Fibroblast of the conjunctiva (primary cell): ENCODE measurements around the gene TAL1.
"Not testable (repeated sequence)": the region's sequence is repeated elsewhere in the genome, so short reads cannot be mapped to it uniquely, and the experiment has no call there.

Experiments used
- DNase-seq: peaks from one replicate; pipeline ENCODE4 v3.0.0-alpha.2; 2010; ENCODE audit warnings: low read depth

TAL1 gene

DNA sequence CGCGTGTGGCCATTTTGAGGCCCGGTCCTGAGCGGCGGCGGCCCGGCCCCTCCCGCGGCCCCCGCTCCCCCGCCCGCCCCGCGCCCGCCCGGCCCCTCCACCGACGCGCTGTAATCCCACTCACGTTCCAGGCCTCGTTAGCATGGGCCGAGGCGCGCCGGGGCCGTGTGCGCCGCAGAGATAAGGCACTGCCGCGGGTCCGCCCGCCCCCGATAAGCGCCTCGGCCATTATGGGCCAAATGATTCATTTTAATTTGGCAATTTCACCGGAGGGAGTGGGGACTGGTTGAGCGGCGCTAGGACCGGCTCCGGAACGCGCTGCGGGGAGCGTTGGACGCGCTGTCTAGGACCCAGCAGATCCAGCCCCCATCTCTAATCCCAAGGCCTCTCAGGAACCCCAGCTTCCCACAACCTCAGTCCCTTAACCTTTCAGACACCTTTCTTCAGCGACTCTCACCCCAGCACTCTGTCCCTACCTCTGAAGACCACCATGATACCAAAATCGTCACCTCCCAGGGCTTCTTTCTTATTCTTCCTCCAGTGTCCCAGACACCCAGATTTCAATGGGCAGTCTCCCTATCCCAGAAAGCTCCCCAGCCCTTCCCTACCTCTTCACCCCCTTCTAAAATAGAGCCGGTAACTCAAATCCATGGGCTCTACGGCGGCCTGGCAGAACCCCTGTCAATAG is at the start of gene TAL1:
TAL1 (minus strand) TSS at position 39 of the 688 bp plus-strand sequence. CDS start 6,337 bp downstream, outside the sequence.
- no peak for DNase-seq

DNA sequence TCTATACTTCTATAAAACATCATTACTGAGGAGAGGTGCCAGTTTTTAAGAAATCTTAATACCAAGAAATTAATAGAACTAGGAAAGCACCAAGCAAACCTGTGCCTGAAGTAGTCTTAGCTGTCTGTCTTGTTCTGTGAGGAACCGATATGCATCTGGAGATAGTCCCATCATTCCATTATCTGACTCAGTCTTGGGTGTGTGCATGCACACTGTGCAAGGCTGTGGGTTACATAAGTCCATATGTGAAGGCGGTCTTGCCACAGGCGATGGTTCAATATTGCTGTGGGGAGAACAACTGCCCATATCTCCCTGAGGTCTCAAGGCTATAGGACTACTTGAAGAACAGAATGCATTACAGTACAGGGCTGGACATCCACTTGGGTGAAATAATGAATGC is 48.1 kb upstream of the TAL1 start:
- no peak for DNase-seq

DNA sequence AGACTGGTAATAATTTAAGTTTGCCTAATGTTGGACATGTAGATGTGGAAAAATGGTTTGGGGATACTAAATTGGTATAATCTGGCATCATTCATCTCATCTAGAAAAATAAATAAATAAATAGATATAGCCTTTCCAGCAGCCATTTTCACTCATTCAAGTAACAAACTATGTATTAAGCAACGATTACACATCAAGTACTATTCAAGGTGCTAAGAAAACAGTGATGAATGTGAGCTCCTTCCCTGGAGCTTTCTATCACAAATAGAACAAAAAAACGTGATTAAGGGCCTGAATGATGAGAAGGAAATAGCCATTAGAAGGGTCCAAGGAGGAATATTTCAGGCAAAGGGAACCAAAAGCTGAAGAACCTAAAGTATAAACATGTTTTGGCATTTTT is 44.8 kb upstream of the TAL1 start:
- DNase-seq = no peak

DNA sequence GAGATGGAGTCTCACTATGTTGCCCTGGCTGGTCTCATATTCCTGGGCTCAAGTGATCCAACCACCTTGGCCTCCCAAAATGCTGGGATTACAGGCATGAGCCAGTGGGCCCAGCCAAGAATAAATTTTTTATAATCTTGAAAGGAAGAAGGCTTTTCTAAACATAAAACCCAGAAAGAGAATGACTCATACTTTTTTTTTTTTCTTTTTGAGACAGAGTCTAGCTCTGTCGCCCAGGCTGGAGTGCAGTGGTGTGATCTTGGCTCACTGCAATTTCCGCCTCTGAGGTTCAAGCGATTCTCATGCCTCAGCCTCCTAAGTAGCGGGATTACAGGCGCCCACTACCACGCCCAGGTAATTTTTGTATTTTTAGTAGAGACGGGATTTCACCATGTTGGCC is 43.8 kb upstream of the TAL1 start:
- DNase-seq = not testable (repeated sequence)

DNA sequence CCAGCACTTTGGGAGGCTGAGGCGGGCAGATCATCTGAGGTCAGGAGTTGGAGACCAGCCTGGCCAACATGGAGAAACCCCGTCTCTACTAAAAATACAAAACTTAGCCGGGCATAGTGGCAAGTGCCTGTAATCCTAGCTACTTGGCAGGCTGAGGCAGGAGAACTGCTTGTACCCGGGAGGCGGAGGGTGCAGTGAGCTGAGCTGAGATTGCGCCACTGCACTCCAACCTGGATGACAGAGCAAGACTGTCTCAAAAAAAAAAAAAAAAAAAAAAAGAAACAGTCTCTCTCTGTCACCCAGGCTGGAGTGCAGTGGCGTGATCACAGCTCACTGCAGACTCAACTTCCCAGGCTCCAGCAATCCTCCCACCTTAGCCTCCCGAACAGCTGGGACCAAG is 33.5 kb upstream of the TAL1 start:
- DNase-seq = not testable (repeated sequence)

DNA sequence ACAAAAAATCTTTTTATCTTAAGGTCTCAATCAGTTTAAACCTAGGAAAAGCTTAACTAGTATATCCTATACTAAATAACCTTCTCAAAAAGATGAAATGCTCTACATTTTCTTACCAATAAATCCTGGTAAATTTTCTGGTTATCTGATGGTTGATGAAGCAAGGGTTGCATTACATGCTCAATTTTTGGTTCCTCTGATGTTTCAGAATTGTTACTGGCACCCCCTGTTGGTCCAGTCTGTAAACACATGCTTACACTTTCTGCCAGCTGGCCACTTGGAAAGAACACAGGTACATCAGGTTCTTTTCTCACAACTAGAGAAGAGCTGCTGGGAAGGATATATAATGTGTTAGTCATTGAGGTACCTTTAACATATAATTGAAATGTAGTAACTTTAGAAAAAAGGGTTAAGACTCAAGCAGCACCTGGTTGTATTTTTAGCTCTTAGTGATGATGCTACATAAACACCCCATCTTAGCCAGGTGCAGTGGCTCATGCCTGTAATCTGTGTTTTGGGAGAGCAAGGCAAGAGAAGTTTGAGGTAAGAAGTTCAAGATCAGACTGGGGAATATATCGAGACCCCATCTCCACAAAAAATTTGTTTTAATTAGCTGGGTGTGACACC is 30.9 kb upstream of the TAL1 start:
- DNase-seq = peak; percentile 14

DNA sequence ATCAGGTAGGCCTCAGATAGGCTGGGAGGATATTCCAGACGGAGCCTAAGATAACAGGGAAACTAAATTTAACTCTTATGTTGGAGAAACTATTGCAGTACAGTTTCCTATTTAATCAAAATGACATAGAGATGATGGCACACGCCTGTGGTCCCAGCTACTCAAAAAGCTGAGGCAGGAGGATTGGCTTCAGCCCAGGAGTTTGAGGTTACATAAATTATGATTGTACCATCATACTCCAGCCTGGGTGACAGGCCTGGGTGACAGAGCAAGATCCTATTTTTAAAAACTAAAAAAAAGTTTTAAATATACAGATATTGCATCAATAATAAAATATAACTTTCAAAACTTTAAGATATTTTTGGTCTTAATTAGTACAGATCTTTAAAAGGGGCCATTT is 25.2 kb upstream of the TAL1 start:
- no peak for DNase-seq

DNA sequence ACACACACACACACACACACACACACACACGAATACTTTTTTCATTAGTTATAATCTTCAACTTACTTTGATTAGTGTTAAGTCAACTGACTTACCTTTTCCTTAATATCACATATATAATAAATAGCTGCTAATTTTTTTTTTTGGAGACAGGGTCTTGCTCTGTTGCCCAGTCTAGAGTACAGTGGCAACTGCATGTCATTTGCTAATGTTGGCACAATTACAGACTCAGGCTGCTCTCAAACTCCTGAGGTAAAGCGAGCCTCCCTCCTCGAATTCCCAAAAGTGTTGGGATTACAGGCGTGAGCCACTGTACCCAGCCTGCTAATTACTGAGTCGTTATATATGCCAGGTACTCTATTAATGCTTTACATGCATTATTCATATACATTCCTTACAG is 20.8 kb upstream of the TAL1 start:
- DNase-seq = no peak

DNA sequence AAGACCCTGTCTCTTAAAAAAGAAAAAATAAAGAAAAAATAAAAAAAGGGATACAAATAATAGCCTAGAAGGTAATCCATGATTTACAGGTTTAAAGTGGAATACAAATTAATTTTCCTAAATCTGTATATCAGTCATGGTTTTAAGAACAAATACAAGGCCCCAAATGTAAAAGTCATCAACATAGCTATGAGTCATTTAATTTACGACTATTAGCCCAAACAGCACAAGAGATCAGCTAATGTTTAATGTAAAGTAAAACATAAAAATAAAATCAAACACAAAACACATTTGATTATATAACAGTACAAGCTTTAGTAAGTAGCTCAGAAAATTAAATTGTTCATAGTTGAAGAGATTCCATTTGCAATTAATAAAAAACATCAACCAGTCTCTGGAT is 20.3 kb upstream of the TAL1 start:
- no peak for DNase-seq

DNA sequence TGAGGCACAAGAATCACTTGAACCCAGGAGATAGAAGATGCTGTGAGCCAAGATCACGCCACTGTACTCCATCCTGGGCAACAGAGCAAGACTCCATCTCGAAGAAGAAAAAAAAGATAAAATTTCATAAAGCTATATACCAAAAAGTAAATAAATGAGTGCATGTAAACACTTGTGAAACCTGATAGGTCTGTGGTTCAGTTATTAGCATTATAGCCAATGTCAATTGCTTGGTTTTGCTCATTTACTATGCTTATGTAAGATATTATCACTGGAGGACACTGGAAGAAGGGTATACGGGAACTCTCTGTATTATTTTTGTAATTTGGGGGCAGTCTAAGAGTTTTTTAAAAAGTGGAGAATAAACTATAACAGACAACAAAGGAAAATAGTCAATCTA is 17.7 kb upstream of the TAL1 start:
- DNase-seq = no peak

DNA sequence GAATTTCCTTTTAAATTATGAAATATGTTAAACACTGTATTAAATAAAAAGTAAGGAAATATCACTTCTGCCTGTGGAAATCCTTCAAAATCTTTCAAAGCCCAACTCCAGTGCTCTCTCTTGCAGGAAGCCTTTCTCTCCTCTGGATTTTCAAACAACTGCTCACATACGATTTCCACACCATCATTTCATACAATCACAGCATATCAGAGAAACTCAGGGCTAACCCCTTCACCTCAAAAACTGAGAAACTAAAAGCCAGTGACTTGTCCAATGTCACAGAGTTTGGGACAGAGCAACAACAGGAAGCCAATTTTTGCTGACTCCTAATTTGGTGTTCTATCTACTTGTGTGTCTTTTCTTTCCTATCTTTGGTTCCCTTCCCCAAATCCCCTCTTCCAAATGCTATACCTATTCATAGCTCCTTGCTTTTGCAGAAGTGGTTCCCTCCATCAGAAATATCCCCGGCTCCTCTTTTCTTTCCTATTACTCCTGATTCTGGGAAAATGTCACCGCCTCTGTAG is 12.4 kb upstream of the TAL1 start:
- no peak for DNase-seq

DNA sequence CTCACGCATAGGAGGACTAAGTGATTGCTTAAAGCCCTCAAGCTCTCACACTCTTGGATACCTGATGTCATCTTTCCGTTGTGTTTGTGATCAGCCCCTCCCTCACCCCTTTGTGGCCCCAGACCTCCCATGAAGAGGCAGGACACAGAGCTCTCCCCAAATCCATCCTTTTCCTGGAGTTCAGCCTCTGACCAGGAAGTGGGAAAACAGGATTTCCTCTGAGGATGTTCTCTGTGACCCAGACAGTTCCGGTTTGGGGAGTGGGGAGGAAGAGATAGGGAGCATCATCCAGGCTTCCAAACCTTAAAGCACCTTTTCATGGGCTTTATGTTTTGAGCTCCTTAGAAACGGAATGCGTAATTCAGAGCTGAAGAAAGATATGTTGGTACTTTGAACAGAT is 11.9 kb upstream of the TAL1 start:
- no peak for DNase-seq

DNA sequence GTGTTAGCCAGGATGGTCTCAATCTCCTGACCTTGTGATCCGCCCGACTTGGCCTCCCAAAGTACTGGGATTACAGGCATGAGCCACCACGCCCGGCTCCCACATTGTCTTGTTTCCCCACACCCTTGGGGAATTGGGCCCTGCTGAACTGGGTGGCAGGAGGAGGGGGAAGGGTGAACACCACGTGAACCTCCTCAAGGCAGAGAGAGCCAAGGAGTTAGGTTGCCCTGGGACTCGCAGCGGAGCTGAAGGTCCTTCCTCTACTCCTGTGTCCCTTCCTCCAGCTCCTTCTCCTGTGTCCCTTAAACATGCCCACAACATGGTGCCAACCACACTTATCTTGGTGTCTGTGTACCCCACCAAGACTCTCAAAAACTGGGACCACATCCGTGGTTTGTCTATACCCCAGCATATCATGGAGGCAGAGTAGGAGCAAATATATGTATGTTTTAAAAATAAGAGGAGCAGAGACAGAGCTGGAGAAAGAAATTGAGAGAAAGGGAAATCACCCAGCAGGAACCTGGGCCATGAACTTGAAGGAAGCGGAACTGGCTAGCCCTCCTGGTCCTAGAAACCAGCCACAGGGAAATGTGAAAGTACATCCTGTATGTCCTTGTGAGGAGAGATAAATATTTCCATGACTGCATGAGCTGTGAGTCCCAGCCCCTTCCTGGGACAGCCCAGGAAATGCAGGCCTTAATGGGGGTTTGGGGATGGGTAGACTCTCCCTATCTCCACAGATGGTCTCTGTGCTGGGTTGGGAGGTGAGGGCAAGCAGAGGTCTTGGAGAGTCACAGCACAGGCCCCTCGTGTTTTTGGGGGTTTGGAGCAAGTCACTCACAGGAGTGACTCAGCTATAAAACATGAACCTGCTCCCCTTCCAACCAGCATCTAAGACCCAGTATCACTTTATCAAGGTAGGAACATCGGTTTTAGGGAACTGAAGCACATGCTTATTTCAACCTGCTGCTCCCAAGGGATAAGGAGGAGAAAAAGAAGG is 9.4 kb upstream of the TAL1 start:
- no peak for DNase-seq

DNA sequence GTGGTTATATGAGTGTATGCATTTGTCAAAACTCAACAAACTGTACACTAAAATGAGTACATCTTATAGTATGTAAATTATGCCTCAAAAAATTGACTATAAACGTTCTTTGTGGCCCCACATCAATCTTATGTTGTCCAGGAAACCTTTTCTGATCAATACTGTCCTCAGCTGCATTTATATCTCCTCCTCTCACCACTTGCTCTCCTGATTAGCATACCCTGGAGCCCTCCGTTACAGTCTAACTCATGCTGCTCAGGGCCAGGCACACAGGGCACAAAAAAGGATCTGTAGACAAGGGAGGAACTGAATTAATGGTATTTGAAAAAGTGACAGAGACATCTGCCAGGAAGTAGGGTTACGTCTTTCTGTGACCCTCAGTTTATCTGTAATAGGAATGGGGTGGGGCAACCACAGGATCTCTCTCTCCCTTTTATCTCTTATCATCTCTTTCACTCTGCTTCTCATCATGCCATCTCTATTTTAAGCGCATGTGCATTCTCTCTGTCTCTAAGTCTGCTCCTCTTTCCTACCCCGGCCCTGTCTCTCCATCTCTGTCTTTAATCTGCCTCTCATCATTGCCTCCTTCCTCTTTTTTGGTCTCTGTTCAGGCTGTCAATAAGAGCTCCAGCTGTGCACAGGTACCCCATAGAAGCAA is 7.0 kb upstream of the TAL1 start:
- no peak for DNase-seq

DNA sequence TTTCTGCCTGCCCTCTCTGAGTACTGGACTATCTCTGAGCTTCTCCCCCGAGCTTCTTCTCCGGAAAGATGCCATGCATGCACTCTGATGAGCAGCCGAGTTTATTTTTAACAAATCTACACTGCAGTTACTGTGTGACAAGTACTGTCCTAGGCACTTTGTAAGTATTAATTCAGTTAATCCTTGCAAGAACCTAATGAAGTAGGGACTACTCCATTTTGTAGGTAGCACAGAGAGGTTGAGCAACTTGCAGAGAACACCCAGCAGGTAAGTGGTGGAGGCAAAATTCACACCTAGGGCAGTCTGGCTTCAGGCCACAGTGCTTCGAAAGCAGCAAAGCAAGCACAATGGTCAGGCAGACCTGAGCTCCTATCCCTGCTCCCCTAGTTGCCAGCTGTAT is 3.8 kb upstream of the TAL1 start:
- no peak for DNase-seq

DNA sequence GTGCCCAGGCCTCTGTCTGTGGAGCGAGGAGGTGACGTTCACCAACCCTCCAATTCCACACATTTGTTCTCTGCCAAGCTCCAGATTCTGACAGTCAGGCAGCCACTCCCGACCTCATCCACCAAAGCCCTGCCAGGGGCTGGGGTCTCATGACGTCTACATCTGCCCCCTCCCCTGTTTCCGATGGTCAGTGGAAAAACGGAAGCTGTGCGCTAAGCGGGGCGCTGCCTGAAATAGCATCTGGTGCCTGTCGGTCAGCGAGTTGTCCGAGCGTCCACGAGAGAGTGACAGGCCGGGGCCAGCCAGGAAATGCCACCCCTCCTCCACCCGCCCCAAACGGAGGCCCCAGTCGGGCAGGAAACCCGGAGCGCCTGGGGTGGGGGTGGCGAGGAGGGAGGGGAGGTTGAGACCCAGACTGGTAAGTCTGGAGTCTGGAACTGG is 3.2 kb upstream of the TAL1 start:
- DNase-seq = no peak

DNA sequence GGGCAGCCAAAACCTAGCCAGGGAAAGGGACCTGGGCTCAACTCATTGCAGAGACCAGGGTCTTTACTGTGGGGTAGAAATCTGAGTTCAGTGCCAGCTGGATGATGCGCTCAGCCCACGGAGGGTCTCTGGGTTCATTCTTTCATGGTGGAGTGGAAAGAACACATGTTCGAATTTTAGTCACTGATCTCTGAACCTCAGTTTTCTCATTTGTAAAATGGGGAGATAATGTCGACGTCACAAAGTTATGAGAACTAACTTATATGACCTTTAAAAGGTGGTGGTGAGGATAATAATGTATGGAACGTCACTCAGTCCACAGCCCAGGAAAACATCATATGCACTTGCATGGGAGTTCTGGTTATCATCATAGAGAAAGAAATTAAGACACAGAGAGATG is 1.2 kb upstream of the TAL1 start:
- DNase-seq = no peak

DNA sequence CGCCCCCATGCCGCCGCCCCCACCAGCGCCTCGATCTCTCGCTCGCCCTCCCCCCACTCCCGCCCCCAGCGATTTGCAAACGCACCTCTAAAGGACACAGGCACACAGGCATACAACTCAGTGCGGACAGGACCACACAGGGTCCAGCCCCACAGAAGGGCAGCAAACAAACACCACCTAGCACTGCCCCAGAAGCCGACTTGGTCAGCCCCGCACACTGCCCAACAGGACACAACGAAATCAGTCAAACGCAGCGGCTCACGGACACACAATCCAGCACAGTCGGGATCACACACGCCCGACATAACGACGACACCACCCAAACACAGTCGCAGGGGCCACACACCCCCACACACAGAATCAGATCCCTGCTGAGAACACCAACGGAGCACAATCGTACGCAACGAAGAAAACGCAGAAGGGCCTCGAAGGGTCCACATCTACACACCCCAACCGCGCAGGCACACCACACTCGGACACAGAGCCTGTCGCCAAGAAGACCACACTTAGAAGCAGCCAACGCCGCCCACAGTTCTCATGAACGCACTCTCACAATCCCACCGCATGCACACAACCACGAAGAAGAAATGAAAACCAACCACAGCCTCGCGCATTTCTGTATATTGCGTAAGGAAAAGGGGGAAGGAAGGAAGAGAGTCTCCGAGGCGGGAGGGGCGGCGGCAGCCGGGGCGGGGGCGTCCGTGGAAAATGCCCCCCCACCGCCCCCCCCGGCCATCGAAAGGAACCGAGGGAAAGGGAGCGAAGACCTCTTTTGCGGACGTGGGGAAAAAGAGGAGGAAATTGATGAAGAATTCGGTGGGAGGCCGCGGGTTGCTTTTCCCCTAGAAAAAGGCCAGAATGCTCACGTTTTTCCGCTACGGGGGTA is 481 bp downstream of the TAL1 start:
- peak; percentile 20 for DNase-seq

DNA sequence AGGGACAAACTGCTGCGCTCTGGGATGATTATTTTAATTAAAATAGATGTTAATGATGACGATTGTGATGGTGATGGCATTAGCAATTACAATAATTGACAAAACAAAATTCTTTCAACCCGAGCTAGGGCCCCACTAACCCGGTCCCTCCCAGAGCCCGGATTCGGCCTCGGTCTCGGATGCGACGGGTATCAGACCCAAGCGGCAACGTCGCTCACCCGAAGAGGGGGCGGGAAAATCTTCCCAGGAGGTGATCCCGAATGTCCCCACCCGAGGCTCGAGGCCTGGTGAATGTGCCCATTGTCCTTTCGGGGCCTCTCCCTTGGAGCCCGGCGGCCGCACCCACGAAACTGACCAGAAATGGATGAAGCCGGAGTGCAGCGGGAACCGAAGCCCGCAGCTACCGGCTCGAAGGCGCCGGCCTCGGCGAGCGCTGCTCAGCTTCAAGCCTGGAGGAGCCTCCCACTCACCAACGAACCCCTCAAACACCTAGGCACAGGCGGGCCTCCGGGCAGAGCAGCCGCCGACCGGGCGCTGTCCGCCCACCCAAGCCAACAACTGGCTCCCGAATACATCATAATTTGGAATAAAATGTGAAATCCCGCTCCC is 1.2 kb downstream of the TAL1 start:
- no peak for DNase-seq

DNA sequence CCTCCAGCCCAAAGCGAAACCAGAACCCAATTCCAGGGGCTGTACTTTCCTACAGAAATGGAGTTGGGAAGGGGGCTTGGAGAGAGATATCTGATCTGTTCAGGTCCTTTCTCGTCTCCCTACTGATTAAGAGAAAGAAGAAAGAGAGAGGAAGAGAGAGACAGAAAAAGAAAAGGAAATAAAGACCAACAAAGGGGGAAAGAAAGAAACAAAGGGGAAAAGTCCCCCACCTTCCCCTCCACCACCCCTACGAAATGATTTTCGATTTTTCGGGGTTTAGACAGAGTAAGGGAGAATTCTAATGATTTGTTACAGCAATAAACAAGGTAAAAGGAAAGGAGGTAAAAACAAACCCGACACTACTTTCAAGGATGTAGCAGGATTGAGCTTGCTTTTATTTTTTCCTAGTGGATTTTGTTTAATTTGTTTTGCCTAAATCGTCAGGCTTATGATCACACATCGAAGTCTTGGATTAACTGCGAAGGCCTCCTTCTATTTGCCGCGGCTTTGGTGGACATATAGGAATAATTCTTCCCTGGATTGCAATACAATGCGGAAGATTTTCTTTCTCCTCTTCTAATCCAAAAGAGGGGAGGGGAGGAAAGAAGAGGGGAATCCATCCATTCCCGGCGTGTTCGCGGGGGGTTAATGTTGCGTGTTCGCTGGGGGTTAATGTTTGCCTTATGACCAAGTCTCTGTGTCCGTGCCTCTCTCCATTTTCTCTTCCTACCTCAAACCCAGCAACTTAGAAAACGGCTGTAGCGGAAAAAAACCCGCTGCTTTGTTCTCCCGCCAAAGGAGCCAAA is 1.9 kb downstream of the TAL1 start:
- no peak for DNase-seq
